Neuron (in vitro differentiated cells): ENCODE measurements around the gene FRMD5.
"Not testable (repeated sequence)": the region's sequence is repeated elsewhere in the genome, so short reads cannot be mapped to it uniquely, and the experiment has no call there.

ENCODE experiments used
- H2AFZ ChIP-seq: one replicate; pipeline ENCODE4 v1.6.1; 2013; ENCODE audit warnings: low read depth, mild to moderate bottlenecking, inconsistent platforms, low read length, moderate library complexity
- H3K27me3 ChIP-seq: one replicate; pipeline ENCODE4 v1.6.1; 2013; ENCODE audit warnings: low read length; ENCODE audit not compliant: insufficient read depth
- H3K36me3 ChIP-seq: one replicate; pipeline ENCODE4 v1.6.1; 2013; ENCODE audit warnings: low read length; ENCODE audit not compliant: insufficient read depth
- H3K4me1 ChIP-seq: one replicate; pipeline ENCODE4 v1.6.1; 2013; ENCODE audit warnings: low read length; ENCODE audit not compliant: insufficient read depth
- H3K4me3 ChIP-seq: 2 replicates; pipeline ENCODE4 v1.5.1; 2013; ENCODE audit warnings: mild to moderate bottlenecking, low read length, moderate library complexity
- H3K9me3 ChIP-seq: one replicate; pipeline ENCODE4 v1.6.1; 2013; ENCODE audit warnings: low read length

The FRMD5 gene

GRCh38 chr15:43830691-43831275 lies 364.3 kb downstream of the FRMD5 start:
- H3K4me1 ChIP-seq: peaks cover 11% of the 10 kb centered on the region
- H3K27me3 ChIP-seq, H3K4me3 ChIP-seq, H3K9me3 ChIP-seq, H2AFZ ChIP-seq: not testable (repeated sequence)
- peaks cover 14% of the 10 kb centered on the region for H3K36me3 ChIP-seq

GRCh38 chr15:43829951-43830540 lies 365.0 kb downstream of the FRMD5 start:
- H3K36me3 ChIP-seq, H3K4me3 ChIP-seq, H3K27me3 ChIP-seq, H2AFZ ChIP-seq, H3K9me3 ChIP-seq: not testable (repeated sequence)
- peaks cover 11% of the 10 kb centered on the region for H3K4me1 ChIP-seq

- Histone ChIP-seq H3K36me3 (peaks cover 9% of the 10 kb centered on the region), H3K4me1 (peaks cover 16% of the 10 kb centered on the region), H2AFZ (no peak overlapping the region), H3K9me3 (no peaks in the 10 kb centered on the region), H3K4me3 (peak overlapping the region; percentile 48), H3K27me3 (no peaks in the 10 kb centered on the region)
Measured at GRCh38 chr15:43828061-43828657, 366.9 kb downstream of the FRMD5 start.

GRCh38 chr15:43826508-43827341 lies 368.3 kb downstream of the FRMD5 start, which contains the start of gene WDR76:
WDR76 (plus strand) TSS chr15:43827002; CDS start chr15:43827033, 31 bp downstream.
- Histone ChIP-seq H2AFZ (peak within 1 kb of the TSS; percentile 50), H3K27me3 (no peaks in the 10 kb centered on the region), H3K4me1 (peaks cover 16% of the 10 kb centered on the region), H3K36me3 (peaks cover 6% of the 10 kb centered on the region), H3K4me3 (peak within 1 kb of the TSS; percentile 48), H3K9me3 (no peaks in the 10 kb centered on the region)

- Histone ChIP-seq H3K9me3 (no peaks in the 10 kb centered on the region), H3K4me3 (peak overlapping the region; percentile 48), H3K36me3 (peaks cover 8% of the 10 kb centered on the region), H3K27me3 (no peaks in the 10 kb centered on the region), H2AFZ (peak overlapping the region; percentile 50), H3K4me1 (peaks cover 16% of the 10 kb centered on the region)
Measured at GRCh38 chr15:43826029-43826507, 369.0 kb downstream of the FRMD5 start.

DNA sequence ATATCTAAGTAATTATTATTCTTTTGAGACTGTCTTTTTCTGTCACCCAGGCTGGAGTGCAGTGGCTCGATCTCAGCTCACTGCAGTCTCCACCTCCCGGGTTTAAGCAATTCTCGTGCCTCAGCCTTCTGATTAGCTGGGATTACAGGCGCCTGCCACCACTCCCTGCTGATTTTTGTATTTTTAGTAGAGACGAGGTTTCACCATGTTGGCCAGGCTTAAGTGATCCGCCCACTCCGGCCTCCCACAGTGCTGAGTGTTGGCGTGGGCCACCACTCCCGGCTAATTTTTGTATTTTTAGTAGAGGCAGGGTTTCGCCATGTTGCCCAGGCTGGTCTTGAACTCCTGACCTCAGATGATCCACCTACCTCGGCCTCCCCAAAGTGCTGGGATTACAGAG lies 369.8 kb downstream of the FRMD5 start:
- H3K4me1 ChIP-seq: peaks cover 16% of the 10 kb centered on the region
- H3K4me3 ChIP-seq, H3K36me3 ChIP-seq, H3K9me3 ChIP-seq, H2AFZ ChIP-seq, H3K27me3 ChIP-seq: not testable (repeated sequence)

- Histone ChIP-seq H3K4me1 (peaks cover 16% of the 10 kb centered on the region), H3K9me3 (no peaks in the 10 kb centered on the region), H2AFZ (peak within 1 kb of the TSS; percentile 82), H3K27me3 (no peaks in the 10 kb centered on the region), H3K36me3 (peaks cover 10% of the 10 kb centered on the region), H3K4me3 (peak within 1 kb of the TSS; percentile 80)
Measured at GRCh38 chr15:43824302-43825246, 370.5 kb downstream of the FRMD5 start, which contains the start of gene MFAP1. MFAP1 (minus strand) TSS chr15:43824690; CDS start chr15:43824569, 121 bp downstream.

GRCh38 chr15:43821505-43821904 lies 373.6 kb downstream of the FRMD5 start:
- Histone ChIP-seq H3K9me3 (no peaks in the 10 kb centered on the region), H2AFZ (no peak overlapping the region), H3K4me3 (no peak overlapping the region), H3K27me3 (no peaks in the 10 kb centered on the region), H3K36me3 (peaks cover 8% of the 10 kb centered on the region), H3K4me1 (peaks cover 7% of the 10 kb centered on the region)
